AG20443 (cell line): ENCODE measurements around the gene STXBP6.

Source experiments
- DNase-seq: peaks from one replicate; pipeline ENCODE4 v3.0.0; 2012; ENCODE audit warnings: low spot score, mixed read lengths

The STXBP6 gene

GRCh38 chr14:25052385-25052784, 2.4 kb upstream of the STXBP6 start:
- DNase-seq: no peak

- DNase-seq: peak; percentile 21
Observed at GRCh38 chr14:25050269-25051150, 563 bp upstream of the STXBP6 start.

- DNase-seq: peak; percentile 23
Observed at GRCh38 chr14:25049093-25049567, 817 bp downstream of the STXBP6 start.

GRCh38 chr14:25048170-25049016, 1.6 kb downstream of the STXBP6 start:
- peak; percentile 83 for DNase-seq

GRCh38 chr14:25046301-25046943, 3.5 kb downstream of the STXBP6 start:
- DNase-seq: no peak

GRCh38 chr14:25044106-25044698, 5.7 kb downstream of the STXBP6 start:
- DNase-seq: no peak

GRCh38 chr14:25042362-25043299, 7.3 kb downstream of the STXBP6 start:
- DNase-seq: peak; percentile 49

- no peak for DNase-seq
Observed at GRCh38 chr14:25041898-25042297, 8.0 kb downstream of the STXBP6 start.

GRCh38 chr14:25041484-25041883, 8.5 kb downstream of the STXBP6 start:
- DNase-seq: no peak

GRCh38 chr14:25039933-25040332, 10.0 kb downstream of the STXBP6 start:
- no peak for DNase-seq

GRCh38 chr14:25038044-25038668, 11.8 kb downstream of the STXBP6 start:
- no peak for DNase-seq

GRCh38 chr14:25037032-25037431, 12.9 kb downstream of the STXBP6 start:
- no peak for DNase-seq

GRCh38 chr14:25034803-25035681, 14.9 kb downstream of the STXBP6 start:
- DNase-seq: no peak

GRCh38 chr14:25033358-25033757, 16.6 kb downstream of the STXBP6 start:
- DNase-seq: no peak

- no peak for DNase-seq
Observed at GRCh38 chr14:25032092-25032784, 17.7 kb downstream of the STXBP6 start.

- DNase-seq: no peak
Observed at GRCh38 chr14:25026476-25027137, 23.3 kb downstream of the STXBP6 start.

- DNase-seq: no peak
Observed at GRCh38 chr14:25019892-25020291, 30.1 kb downstream of the STXBP6 start.

- DNase-seq: no peak
Observed at GRCh38 chr14:25017562-25017961, 32.4 kb downstream of the STXBP6 start.
